ENCODE data around the gene NMRK1.

Gene NMRK1

DNA sequence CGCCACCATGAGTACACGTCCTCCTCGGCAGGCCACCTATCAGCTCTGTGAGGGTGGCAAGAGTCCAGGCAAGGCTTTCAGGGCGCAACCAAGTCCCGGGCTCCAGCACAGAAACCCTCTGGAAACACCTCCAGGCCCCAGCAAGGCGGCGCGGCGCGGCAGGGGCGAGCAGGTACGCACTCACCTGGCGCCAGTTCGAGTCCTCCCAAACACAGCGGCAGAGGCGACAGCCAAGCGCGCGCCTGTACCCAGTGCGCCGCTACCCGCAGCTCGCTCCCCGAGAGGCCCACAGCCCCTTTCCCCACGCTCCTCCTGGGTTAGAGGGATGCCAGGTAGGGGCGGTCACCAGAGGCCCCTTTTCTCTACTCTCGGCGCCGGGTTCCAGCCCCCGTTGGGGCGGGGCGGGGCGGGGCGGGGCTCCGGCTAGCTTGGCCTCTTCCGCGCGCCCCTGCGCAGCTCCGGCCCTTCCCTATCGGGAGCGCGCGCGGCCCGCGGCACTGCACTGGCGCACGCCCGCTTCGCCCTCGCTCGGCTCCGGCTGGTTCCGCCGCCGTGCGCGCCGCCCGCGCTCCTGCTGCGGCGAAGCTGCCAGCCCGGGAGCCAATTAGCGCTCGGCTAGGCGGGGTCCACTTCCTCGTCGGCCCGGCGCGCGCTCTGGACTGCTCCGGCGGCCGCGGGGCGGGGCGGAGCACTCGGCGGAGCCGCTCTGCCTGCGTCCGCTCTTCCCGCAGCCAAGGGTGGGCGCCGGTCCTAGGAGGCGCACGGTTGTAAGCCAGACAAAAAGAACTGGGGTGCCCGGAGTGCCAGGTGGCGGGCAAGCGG lies at the start of gene NMRK1, which contains the start of gene OSTF1:
TSS of gene NMRK1 (minus strand) at position 332 of the 822 bp plus-strand sequence. CDS start 5,040 bp downstream, outside the sequence.
TSS of gene OSTF1 (plus strand) at position 691 of the 822 bp plus-strand sequence. CDS start 179 bp downstream, outside the sequence.
- peak; percentile 100 for DNase-seq (ENCODE audit: low read depth, low spot score)

DNA sequence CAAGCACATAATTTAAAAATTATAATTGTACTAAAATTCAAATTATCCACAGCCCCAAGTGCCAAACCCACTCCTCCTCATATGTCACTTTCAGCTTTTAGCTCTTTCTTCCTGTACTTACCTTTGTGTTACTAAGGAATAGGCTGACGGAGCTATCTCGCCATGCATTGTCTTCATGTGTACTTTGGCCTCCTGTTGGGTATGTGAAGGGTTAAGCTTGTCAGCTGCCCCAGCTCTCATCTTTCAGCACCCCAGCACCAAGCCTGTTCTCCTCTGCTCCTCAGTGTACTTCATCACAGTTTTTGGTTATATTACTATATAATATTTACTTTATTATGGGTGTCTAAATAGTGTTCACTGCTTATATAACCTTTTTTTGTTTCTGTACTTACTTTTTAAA lies 46.5 kb upstream of the NMRK1 start:
- no peak for DNase-seq (ENCODE audit: low read depth, low spot score)

DNA sequence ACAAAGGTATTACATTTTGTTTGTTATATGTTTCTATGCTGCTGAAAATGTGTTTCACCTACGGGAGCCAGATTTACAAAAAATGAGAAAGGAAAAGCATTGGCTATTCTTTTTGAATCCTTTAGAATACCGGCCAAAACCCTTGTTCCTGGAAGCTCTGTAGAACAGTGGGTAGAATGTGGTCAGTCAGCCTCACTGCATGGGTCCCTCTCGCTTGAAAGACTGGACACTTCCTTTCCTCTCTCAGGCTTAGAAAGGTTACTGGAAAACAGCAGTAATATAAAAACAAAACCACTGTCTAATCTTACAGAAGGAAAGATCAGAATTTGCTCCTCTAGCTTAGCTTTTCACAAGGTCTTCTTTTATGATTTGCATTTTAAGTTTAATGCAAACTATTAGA lies 45.4 kb upstream of the NMRK1 start:
- DNase-seq (ENCODE audit: low read depth, low spot score) = peak; percentile 41

DNA sequence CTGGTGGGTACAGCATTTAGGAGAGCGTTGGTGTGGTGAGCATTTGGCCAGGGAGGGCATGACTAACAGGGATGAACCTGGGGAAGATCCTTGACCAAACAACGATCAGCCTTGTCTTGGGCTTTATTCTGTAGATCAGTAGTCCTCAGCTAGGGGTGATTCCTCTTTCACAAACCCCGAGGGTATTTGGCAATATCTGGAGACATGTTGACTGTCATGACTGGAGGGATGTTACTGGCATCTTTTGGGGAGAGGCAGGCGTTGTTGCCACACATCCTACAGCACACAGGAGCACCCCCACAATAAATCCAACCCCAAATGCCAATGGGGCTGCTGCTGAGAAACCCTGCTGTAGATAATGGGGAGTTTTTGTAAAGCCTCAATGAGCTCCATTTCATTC lies 44.3 kb upstream of the NMRK1 start:
- DNase-seq (ENCODE audit: low read depth, low spot score) = no peak

DNA sequence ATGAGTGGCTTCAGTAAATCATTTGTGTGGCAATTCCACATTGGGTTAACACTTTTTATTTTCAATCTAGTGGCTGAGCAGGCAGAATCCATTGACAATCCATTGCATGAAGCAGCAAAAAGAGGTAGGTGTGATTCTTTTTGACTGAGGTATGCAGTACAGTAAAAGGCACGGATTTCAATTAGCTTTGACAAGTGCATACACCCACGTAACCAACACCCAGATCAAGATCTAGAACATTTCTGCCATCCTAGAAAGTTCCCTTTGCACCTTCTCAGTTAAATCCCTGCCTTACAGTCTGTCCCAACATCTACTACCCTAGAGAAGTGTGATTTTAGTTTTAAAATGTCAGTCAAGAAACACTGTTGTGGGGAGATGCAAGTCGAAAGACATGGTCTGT lies 43.7 kb upstream of the NMRK1 start:
- no peak for DNase-seq (ENCODE audit: low read depth, low spot score)

DNA sequence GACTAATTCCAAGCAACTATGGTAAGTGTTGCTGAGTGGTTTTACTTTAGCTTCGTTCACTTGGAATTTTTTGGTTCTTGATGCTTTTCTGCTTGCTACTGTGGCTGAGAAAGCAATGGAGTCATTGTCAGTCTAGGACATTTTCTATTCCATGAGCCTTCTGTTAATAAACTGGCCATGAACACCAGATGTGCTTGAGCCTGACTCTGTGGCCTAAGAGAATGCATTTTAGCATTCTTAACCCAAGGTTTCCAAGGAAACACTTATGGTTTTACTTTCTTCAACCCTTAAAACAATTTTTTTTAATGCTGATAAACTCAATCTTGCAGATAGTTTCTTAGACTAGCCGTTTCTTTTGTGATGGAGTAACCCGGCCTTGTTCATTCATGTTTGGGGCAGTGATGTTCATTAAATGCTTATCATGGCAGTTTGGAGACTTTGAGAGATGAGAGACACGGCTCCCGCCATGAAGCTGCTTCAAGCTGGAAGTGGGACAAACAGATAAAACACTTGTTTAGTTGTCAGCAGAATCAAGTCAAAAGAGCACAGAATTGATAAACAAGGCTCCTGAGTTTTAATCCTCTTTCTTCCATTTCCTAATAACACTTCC lies 42.8 kb upstream of the NMRK1 start:
- no peak for DNase-seq (ENCODE audit: low read depth, low spot score)

DNA sequence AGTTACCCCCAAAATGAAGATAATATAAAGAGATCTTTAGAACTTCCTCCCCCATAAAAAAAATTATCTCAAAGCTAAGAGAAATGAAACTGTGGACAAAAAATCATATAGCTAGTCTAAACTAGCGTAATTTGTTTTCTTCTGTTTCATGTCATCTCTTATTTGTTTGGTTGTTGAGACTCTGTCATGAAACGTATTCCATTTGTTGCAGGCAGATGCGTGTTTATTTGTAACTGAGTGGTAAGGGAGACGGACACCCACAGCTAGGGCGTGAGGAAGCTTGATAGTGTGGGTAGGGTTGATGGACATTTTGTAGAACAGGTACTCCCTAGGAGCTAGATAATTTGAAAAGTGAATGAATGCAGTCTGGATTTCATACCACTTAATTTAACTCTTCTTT lies 42.2 kb upstream of the NMRK1 start:
- DNase-seq (ENCODE audit: low read depth, low spot score) = no peak

DNA sequence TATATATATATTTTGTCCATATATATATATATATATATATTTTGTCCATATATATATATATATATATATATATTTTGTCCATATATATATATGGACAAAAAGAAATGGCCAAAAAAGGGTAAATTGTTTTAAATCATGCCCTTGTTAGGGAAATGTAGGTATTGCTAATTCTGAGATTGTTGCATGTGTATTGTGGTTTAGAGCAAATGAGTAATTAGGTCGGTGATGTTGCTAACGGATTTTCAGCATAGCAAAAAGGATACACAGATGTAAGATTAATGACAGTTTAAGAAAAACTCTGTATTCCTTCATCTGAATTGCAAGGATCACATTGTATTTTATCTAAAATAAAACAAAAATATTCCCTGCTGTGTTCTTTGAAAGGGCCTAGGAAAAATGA lies 40.6 kb upstream of the NMRK1 start:
- no peak for DNase-seq (ENCODE audit: low read depth, low spot score)

DNA sequence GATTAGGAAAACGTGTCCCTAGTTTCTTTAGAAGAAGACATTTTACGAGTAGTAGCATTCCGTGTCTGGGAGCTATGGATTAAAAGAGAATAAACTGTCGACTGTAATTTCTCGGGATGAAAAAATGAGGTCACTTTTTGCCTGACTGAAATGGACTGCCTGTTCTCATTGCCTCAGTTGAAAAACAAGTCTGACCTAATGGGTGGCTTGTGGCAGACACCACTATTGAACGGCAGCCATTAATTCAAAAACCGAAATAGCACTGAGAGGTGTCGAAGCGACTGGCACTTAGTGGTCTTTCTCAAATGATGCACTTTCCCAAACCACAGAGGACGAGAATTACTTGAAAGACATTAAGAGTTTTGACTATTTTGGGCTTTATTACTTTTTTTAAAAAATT lies 35.7 kb upstream of the NMRK1 start:
- no peak for DNase-seq (ENCODE audit: low read depth, low spot score)

DNA sequence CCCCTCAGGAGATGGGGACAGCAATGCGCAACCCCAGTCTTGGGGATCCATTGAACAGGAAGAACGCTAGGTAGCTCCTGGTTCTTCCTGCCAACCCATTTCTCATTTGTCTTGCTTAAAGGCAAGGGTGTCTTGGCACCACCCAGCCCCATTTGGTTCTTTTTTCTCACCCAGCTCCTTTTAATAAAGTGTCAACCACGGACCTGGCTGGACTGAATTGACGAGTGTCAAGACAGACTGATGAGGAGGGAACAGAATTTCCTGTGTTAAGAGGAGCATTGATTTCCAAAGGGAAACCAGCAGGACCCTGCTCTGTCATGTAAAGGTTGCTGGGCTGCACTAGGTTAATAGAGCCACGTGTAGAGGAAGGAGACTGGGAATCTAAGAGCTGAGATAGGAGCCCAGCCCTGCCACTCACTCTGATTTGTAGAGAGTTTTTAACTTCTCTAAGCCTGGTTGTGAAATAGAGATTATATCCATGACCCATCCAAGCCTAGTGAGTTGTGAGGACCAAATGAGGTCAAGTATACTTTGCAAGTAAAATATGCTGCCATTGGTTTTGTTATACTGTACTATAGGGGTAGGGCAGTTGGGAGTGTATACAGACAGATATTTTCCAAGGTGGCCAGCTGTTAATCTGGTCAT lies 34.1 kb upstream of the NMRK1 start:
- no peak for DNase-seq (ENCODE audit: low read depth, low spot score)

DNA sequence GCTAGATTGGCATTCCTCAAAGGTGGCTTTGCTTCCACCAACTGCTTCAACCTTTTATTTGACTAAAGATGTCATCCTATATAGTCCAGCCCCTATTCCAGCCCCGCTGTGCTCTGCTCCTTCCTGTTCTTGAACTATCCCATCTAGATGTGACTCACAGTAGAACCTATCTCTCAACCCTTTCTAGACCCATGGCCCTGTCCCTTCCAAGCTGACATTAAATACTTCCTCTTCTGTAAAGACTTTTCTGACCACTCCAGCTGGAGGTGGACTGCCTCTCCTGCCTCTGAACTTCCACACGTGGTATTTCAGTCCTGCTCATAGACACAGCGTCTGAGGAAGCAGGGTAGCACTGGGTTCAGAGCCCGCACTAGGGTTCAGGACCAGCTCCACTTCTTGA lies 32.7 kb upstream of the NMRK1 start:
- no peak for DNase-seq (ENCODE audit: low read depth, low spot score)

DNA sequence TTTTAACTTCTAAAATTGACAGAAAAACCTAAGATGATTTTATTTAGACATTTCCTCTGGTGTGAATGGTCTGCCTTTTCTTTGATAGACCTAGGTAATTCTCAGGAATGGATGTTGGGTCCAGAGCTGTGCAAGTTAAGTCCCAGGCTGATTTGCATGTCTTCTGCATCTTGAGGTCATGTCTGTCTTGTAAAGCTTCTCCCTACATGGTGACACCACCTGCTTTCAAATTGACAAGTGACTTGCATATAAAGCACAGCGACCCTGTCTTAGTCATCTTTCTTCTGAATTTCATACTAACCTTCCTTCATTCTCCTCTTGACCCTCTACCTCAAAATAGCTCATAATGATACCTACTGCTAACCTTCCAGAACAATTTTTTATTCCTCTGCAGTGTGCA lies 29.6 kb upstream of the NMRK1 start:
- DNase-seq (ENCODE audit: low read depth, low spot score) = no peak

DNA sequence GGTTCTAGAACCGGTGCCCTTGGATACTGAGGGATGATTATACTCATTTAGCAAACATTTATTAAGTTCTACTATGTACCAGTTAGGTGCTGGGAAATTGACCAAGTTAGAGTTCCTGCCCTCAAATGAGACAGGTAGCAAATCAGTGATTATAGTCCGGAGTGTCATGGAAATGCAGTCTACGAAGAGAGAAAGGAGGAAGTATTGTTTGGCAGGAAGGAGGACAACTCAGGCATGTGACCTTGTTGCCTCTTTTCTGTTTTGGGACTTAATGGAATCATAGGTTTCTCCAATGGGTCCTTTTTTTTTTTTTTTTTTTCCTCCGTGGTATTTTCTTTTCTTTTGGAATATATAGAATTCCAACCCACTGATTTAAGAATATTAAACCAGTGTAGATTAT lies 28.4 kb upstream of the NMRK1 start:
- DNase-seq (ENCODE audit: low read depth, low spot score) = no peak

DNA sequence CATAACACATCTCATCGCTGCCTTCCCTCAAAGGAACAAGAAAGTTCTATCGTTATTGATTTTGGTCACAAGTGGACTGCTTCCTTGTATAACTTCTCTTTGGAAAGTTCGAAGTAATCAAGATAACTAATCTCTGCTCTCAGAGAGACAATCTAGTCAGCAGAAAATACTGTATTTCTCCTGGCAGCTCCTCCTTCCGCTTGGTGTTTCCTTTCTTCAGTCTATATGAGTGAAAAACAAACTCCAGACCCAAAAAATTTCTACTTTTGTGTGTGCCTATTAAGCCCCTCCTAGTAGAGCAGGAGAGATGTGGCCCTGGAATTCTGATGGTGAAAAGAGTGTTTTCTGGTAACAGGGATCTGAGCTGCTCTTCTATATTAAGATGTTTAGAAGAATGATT lies 24.8 kb upstream of the NMRK1 start:
- DNase-seq (ENCODE audit: low read depth, low spot score) = no peak

DNA sequence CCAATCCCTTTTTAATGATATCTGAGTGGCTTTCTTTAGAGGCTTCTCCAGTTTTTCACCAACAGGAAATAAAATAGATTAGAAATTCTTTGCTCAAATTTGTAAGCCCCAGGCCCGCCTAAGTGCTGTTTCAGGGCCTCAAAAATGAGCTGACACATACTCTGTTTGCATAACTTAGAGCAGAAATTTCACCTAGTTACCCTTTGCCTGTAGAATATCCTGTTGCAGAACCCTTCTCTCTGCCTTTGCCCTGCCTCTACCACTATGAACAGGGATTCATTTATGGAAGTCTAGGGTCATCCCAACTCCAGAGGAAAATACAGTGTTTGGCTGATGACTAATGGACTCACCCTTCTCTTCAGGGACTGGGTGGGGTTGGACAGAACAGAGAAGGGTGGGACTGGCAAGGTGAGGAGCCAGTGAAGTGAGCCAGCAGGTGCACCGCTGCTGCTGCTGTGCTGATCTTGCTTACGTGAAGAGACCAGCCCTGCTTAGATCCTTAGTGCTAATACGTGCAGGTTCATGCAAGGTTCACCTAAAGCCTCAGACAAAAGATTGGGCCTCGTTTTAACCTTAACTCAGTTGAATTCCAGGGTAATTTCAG lies 23.2 kb upstream of the NMRK1 start:
- DNase-seq (ENCODE audit: low read depth, low spot score) = no peak

DNA sequence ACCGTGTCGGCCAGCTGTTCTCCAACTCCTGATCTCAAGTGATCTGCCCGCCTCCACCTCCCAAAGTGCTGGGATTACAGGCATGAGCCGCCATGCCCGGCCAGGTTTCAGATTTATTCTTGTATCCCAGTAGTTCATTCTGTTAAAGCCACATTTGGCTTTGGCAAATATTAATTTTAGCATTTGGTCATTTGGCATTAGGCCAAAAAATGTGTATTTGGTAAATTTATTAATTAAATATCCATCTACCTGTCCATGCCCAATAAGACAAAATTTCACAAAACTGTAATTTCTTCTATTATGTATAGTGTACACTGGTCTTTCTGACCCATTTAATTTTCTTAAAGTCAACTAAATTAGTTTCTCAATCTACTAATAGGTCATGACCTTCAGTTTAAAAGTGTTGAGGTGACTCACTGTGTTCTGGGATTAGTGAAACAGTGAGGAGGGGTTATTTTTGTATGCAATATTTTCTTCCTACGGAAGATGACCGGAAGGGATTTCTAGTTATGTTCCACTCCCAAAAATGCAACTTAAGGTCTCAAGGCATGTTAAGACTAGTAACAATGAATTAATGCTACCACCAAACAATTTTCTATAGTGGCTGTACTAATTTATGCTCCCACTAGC lies 21.4 kb upstream of the NMRK1 start:
- no peak for DNase-seq (ENCODE audit: low read depth, low spot score)

DNA sequence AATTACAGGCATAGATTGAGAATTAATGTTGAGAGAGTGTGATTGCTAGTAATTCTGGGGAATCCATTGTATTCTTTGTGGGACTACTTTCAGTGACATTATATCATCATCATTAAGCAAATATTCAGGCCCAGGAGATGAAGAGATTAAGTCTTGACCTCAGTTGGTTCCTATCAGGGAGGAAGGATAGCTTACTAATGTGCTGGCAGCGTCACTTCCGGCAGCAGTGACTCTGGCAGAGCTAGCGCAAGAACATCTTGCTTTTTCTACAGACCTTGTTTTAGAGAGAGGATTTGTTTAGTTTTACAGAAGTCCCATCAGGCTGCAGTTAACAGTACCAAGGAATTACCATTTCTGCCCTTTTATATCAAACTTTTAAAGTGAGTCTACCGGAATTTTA lies 20.6 kb upstream of the NMRK1 start:
- no peak for DNase-seq (ENCODE audit: low read depth, low spot score)

DNA sequence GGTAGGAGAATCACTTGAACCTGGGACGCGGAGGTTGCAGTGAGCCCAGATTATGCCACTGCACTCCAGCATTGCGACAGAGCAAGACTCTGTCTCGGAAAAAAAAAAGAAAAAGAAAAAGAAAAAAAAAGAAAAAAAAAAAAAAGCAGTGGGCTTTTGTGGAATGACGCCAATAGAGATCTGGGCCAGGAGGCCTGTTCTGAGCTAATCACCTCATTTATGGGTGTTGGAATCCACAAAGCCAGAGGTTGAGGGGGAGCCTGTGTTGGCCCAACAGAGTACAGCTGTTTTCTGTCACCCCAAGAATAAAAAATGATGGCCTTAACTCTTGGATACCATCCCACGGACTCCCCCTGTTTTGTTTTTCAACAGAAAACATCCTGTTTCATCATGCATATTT lies 18.9 kb upstream of the NMRK1 start:
- no peak for DNase-seq (ENCODE audit: low read depth, low spot score)

DNA sequence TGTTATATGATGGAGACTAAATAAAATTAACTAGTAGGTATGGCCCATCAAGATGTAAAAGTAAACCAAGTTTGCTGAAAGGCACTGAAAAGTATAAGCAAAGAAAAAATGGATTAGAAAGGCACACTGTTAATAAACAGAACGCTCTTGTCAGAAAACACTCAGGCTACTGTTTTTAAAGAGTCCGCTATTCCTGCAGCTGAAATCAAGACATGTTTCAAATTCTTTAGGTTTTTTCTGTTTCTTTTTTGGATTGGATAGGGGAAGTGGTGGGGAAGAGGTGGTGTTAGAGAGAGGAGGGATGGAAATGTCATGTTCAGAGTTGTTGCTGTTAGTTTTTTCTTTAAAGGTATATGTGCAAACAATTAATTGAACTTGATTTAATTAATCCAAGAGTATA lies 17.9 kb upstream of the NMRK1 start:
- peak; percentile 23 for DNase-seq (ENCODE audit: low read depth, low spot score)

DNA sequence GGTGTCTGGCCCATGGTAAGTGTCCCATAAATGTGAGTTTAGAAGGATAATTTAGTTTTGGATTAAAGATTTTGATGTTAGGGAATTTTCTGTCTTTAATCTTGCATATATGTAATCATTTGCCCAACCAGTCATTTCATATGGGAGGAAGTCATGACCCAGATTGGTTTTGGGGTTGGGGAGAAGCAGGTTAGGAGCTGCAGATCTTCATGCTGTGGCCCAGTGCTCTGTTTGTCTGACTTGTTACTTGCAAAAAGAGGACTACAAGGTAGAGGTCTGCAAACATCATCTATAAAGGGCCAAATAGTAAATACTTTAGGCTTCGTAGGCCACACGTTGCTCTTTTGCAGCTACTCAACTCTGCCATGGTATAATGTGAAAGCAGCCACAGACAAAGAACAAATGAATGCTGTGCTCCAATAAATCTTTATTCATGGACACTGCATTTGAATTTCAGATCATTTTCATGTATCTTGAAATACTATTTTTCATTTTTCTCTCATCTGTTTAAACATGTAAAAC lies 17.1 kb upstream of the NMRK1 start:
- no peak for DNase-seq (ENCODE audit: low read depth, low spot score)

DNA sequence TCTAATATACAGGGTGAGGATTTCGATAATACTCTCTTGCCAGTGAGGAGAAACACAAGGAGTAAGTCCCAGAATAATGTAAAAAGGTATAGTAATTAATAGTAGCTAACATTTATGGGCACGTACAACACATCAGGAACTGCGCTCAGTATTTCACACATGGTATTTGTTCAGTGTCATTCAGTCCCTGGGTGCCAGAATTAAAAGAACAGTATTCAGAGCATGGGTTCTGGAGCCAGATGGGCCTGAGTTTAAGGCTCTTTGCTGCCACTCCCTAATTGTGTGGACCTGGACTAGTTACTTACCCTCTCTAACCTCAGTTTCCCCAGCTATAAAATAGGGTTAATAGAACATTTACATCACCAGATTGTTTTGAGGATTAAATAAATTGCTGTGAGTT lies 16.7 kb upstream of the NMRK1 start:
- DNase-seq (ENCODE audit: low read depth, low spot score) = no peak
